Smooth muscle cell (in vitro differentiated cells): ENCODE data around the gene ARSB. TPM values are rescaled to one million over a fixed set of nuclear protein-coding genes. Genes with fewer than 3 reads are reported as not detected.

ENCODE experiments used
- DNase-seq: peaks from one replicate; lab custom pipeline; 2025; ENCODE audit not compliant: unreplicated experiment; lab: John Stamatoyannopoulos, UW
- H2AFZ ChIP-seq: fragments of 200-600 bp; sonication (generic); 2 replicates; pipeline ENCODE4 v1.6.0; 2016; ENCODE audit warnings: antibody characterized with exemption, low read depth, mild to moderate bottlenecking
- H3F3A ChIP-seq: fragments of 200-600 bp; sonication (generic); 2 replicates; pipeline ENCODE4 v1.6.0; 2017; ENCODE audit warnings: antibody characterized with exemption, low read depth
- H3K27ac ChIP-seq: fragments of 200-600 bp; sonication (generic); 2 replicates; pipeline ENCODE4 v1.5.1; 2016; ENCODE audit warnings: low read depth, mild to moderate bottlenecking
- H3K27me3 ChIP-seq: fragments of 200-600 bp; sonication (generic); 2 replicates; pipeline ENCODE4 v1.6.1; 2016; ENCODE audit warnings: low read depth, mild to moderate bottlenecking
- H3K36me3 ChIP-seq: fragments of 200-600 bp; sonication (generic); 2 replicates; pipeline ENCODE4 v1.5.1; 2016; ENCODE audit warnings: low read depth
- H3K4me1 ChIP-seq: fragments of 200-600 bp; sonication (generic); 2 replicates; pipeline ENCODE4 v1.5.1; 2016; ENCODE audit warnings: low read depth
- H3K4me2 ChIP-seq: fragments of 200-600 bp; sonication (generic); 2 replicates; pipeline ENCODE4 v1.6.0; 2016; ENCODE audit warnings: mild to moderate bottlenecking
- H3K4me3 ChIP-seq: fragments of 200-600 bp; sonication (generic); 2 replicates; pipeline ENCODE4 v1.5.1; 2016; ENCODE audit warnings: mild to moderate bottlenecking
- H3K79me2 ChIP-seq: fragments of 200-600 bp; sonication (generic); 2 replicates; pipeline ENCODE4 v1.6.0; 2016; ENCODE audit warnings: low read depth, mild to moderate bottlenecking
- H3K9ac ChIP-seq: fragments of 200-600 bp; sonication (generic); 2 replicates; pipeline ENCODE4 v1.6.0; 2016; ENCODE audit warnings: low read depth
- H3K9me3 ChIP-seq: fragments of 200-600 bp; sonication (generic); replicated peaks from 2 replicates; pipeline ENCODE4 v1.5.1; 2016; ENCODE audit warnings: low read depth
- H4K20me1 ChIP-seq: fragments of 200-600 bp; sonication (generic); 2 replicates; pipeline ENCODE4 v1.6.0; 2016; ENCODE audit warnings: low read depth
- WGBS: methylation state at CpG from one replicate; pipeline ENCODE4 v1.1.7; 2016; ENCODE audit warnings: low lambda C conversion rate; 5-methylcytosine and 5-hydroxymethylcytosine counted together
- polyA plus RNA-seq: library from polyadenylated mRNA; unstranded; fragments of >200 nt; fragmentation: Nextera tagmentation; extraction: Ambion mirVana; gene quantifications from 2 replicates; pipeline ENCODE4 v1.2.1, GENCODE V29; 2016
- total RNA-seq: library from RNA; depleted of rRNA; stranded (reverse); fragments of >200 nt; gene quantifications from 2 replicates; pipeline ENCODE4 v1.2.3, GENCODE V29; 2014
- TF ChIP-seq, protein P1 (sequence below): fragments of 200-600 bp; sonication (generic); IDR thresholded peaks from 2 replicates; pipeline ENCODE4 v1.5.1; 2017; ENCODE audit warnings: borderline replicate concordance, mild to moderate bottlenecking, antibody characterized with exemption; ENCODE audit not compliant: insufficient read depth, poor library complexity, severe bottlenecking

The ARSB gene
- total and polyA plus RNA-seq, 2 experiments from 2014 or later, result 17.5 to 23.2 TPM

DNA sequence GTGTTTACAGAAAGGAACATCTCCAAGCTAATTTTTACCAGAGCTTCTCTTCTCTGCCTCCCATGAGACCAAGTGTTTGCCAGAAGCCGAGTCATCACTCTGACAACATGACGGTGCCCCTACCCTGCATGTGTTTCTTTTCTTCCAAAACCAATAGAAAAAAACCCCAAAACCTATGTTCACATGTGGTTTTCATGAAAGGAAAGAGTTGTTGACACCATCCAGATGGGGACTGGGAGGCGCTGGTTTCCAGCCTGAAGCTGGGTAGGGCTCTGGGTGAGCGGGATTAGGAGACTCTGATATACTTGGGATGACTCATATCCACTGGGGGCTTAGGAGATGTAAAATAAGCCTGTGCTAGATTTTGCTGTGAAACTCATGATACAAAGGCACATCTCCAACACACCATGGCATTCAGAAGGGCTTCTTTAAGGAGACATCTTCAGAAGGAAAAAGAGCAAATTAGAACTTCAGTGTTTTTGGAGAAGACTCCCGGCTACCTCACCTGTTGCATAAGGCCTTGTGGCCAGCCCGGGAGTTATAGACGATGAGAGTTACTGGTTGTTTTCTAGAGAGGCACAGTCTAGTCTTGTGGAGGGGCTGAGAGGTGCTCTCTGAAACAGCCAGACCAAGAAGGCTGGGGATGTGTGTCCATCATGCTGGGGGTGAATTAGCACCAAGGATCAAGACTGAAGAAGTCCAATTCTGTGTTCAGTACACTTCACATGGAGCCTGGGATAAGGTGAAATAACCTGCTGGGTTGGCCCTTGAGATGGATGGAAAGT is 227.6 kb downstream of the ARSB start:
- H3K4me2 ChIP-seq, result peak overlapping the region; percentile 69
- WGBS, result 34% methylated on average over 7 of the region's 7 CpGs
- H3K9me3 ChIP-seq, result no peaks in the 10 kb centered on the region
- no peaks in the 10 kb centered on the region for H3K79me2 ChIP-seq
- no peak overlapping the region for H2AFZ ChIP-seq
- H3K36me3 ChIP-seq, result no peaks in the 10 kb centered on the region
- H3K27me3 ChIP-seq, result no peaks in the 10 kb centered on the region
- H3F3A ChIP-seq, result peaks cover 26% of the 10 kb centered on the region
- H3K4me1 ChIP-seq, result peaks cover 5% of the 10 kb centered on the region
- peak overlapping the region; percentile 24 for H3K27ac ChIP-seq
- TF ChIP-seq, protein P1, sequence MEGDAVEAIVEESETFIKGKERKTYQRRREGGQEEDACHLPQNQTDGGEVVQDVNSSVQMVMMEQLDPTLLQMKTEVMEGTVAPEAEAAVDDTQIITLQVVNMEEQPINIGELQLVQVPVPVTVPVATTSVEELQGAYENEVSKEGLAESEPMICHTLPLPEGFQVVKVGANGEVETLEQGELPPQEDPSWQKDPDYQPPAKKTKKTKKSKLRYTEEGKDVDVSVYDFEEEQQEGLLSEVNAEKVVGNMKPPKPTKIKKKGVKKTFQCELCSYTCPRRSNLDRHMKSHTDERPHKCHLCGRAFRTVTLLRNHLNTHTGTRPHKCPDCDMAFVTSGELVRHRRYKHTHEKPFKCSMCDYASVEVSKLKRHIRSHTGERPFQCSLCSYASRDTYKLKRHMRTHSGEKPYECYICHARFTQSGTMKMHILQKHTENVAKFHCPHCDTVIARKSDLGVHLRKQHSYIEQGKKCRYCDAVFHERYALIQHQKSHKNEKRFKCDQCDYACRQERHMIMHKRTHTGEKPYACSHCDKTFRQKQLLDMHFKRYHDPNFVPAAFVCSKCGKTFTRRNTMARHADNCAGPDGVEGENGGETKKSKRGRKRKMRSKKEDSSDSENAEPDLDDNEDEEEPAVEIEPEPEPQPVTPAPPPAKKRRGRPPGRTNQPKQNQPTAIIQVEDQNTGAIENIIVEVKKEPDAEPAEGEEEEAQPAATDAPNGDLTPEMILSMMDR, result no peak
- H3K9ac ChIP-seq, result no peak overlapping the region
- H3K4me3 ChIP-seq, result no peak overlapping the region
- DNase-seq, result peak; percentile 15
- no peaks in the 10 kb centered on the region for H4K20me1 ChIP-seq

DNA sequence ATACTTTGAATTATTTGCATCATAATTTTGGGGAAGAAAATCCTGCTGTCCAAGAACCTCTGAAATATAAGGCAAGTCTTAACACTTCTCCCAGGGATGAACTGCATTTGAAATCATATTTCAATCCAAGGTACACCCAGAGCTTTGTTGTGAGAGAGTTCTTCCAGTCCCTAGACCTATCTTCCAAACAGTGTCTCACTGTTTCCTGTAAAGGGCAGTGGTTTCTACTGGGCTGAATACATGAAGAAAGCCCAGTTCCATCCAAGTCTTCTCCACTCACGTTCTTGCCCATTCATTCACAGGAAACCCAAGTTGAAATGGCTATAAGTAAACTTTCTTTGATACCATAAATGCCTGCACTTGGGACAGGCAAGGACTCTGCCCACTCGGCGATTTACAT is 228.3 kb downstream of the ARSB start:
- Histone ChIP-seq H3K27ac (peak overlapping the region; percentile 24), H3K27me3 (no peaks in the 10 kb centered on the region), H4K20me1 (no peaks in the 10 kb centered on the region), H3K79me2 (no peaks in the 10 kb centered on the region), H3K36me3 (no peaks in the 10 kb centered on the region), H3F3A (peaks cover 26% of the 10 kb centered on the region), H3K9ac (no peak overlapping the region), H3K4me2 (peak overlapping the region; percentile 69), H2AFZ (no peak overlapping the region), H3K4me1 (peaks cover 5% of the 10 kb centered on the region), H3K9me3 (no peaks in the 10 kb centered on the region), H3K4me3 (no peak overlapping the region)
- TF ChIP-seq, protein P1, result no peak
- DNase-seq, result no peak
- 42% methylated on average over 3 of the region's 3 CpGs for WGBS

DNA sequence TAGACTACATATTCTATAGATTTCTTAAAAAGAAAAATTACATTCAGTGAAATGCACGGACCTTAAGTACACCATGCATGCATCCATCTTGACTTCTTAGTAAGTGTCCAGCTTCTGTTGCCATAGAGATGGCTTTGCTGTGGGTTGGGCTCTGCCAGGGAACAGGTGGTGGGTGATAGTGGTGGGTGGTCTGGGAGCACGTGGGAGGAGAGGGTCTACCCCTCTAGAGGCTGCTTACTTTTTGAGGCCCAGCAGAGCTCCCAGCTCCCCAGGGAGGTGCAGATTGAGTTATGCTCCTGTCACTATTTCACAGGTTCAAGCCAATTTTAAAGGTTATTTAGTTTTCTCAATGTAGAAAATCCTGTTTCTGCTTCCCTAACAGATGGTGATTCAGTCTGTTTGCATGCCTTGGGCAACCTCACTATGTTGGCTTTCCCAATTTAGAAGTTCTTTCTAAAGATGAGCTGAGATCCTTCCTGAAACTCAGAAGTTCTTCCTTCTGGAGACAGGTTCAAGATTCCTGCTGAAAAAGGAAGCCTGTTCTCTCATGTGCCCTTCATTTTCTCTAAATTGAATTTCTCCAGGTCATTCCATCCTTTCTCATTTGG is 229.2 kb downstream of the ARSB start:
- peak overlapping the region; percentile 30 for H3K4me2 ChIP-seq
- TF ChIP-seq, protein P1, result no peak
- H3K27me3 ChIP-seq, result no peaks in the 10 kb centered on the region
- H3K4me3 ChIP-seq, result no peak overlapping the region
- WGBS, result 85% methylated on average over 2 of the region's 2 CpGs
- no peaks in the 10 kb centered on the region for H3K36me3 ChIP-seq
- no peak overlapping the region for H2AFZ ChIP-seq
- H3F3A ChIP-seq, result peaks cover 26% of the 10 kb centered on the region
- H3K9me3 ChIP-seq, result no peaks in the 10 kb centered on the region
- H3K4me1 ChIP-seq, result peaks cover 5% of the 10 kb centered on the region
- no peaks in the 10 kb centered on the region for H3K79me2 ChIP-seq
- no peaks in the 10 kb centered on the region for H4K20me1 ChIP-seq
- no peak for DNase-seq
- no peak overlapping the region for H3K27ac ChIP-seq
- no peak overlapping the region for H3K9ac ChIP-seq
